Right lobe of liver (tissue), 6 donors: ENCODE results near the gene TMEM121. TPM values are rescaled to one million over a fixed set of nuclear protein-coding genes. Genes with fewer than 3 reads are reported as not detected.

Source experiments
- ATAC-seq, 4 donors: fragments of 200-7000 bp; cut with Tn5 transposase; one replicate each; pipeline ENCODE4 v1.9.1; 2020; ENCODE audit warnings: mild to moderate bottlenecking in 4 of 4, moderate library complexity in 4 of 4
- DNase-seq, 3 donors: peaks; one replicate each; pipeline ENCODE4 v3.0.0-alpha.2; 2020
- H3K27ac ChIP-seq, 3 donors: fragments of 200-600 bp; one replicate each; pipeline ENCODE4 v1.8.0; 2022
- H3K27me3 ChIP-seq, 2 donors: fragments of 200-600 bp; one replicate each; pipeline ENCODE4 v1.8.0; 2022
- H3K36me3 ChIP-seq, 4 donors: fragments of 200-600 bp; sonication (generic) in 1 of 4; one replicate each; pipeline versions ENCODE4 v1.5.1 to v1.8.0; 2017 to 2022; ENCODE audit warnings: control low read depth in 1 of 4
- H3K4me1 ChIP-seq, 4 donors: fragments of 200-600 bp; sonication (generic) in 1 of 4; one replicate each; pipeline versions ENCODE4 v1.5.1 to v1.8.0; 2017 to 2022; ENCODE audit warnings: control low read depth in 1 of 4
- H3K4me3 ChIP-seq, 3 donors: fragments of 200-600 bp; one replicate each; pipeline ENCODE4 v1.8.0; 2022
- H3K9me3 ChIP-seq, 4 donors: fragments of 200-600 bp; sonication (generic) in 1 of 4; one replicate each; pipeline versions ENCODE4 v1.5.1 to v1.8.0; 2017 to 2022; ENCODE audit warnings: control low read depth in 1 of 4
- CTCF ChIP-seq, 4 donors: fragments of 200-600 bp in 3 of 4; fragments of 450-650 bp in 1 of 4; IDR thresholded peaks; one replicate each; pipeline versions ENCODE4 v1.5.1 to v1.8.0; 2016 to 2022; ENCODE audit warnings: antibody characterized with exemption in 4 of 4, mild to moderate bottlenecking in 2 of 4
- POLR2A ChIP-seq: fragments of 450-650 bp; IDR thresholded peaks from one replicate; pipeline ENCODE4 v1.6.1; 2017; ENCODE audit warnings: antibody characterized with exemption, mild to moderate bottlenecking
- WGBS: methylation state at CpG from one replicate; pipeline ENCODE4 v1.1.6; 2018; ENCODE audit warnings: low coverage, low lambda C conversion rate; ENCODE audit not compliant: insufficient coverage; ENCODE audit errors: missing lambda C conversion rate; 5-methylcytosine and 5-hydroxymethylcytosine counted together
- intact Hi-C, 2 donors: fragments of 100-400 bp; cut with DNase I; formaldehyde crosslinking; loops; one replicate each; pipeline versions ENCODE4 v1.11.2 to v1.14.1; 2022
- total RNA-seq, 6 experiments: library from RNA; depleted of rRNA in 2 of 6; stranded (reverse); fragments of >200 nt in 2 of 6; fragmentation: NEBNext Ultra II Directional in 3 of 6; extraction: Animal tissue kit (Norgen Biotek cat#: 25700) in 3 of 6; gene quantifications; one replicate each; pipeline versions ENCODE4 v1.1.0 to v1.2.4, GENCODE V29; 2016 to 2023
- donor health status: DM: no; HTN: yes; CAD: no.
- donor health status: DM: no; HTN: no; CAD: no.
- donor health status: DM: no; HTN: no; CAD: no.
- donor health status: DM: no; HTN: yes; CAD: no.
- donor health status: DM: no; HTN: yes; CAD: no.

The TMEM121 gene
- total RNA-seq, 6 experiments from 2014 or later: 0.74 to 3.2 (median 2.2) TPM

- H3K36me3 ChIP-seq: no peaks in the 10 kb centered on the region
- peak overlapping the region in 2 of 3 donors; percentile 20 to 43 for H3K27ac ChIP-seq
- 5% methylated on average over 10 of the region's 48 CpGs for WGBS
- H3K9me3 ChIP-seq: no peaks in the 10 kb centered on the region
- ATAC-seq (no peak), DNase-seq (peak in 1 of 3 donors; percentile 65)
- H3K4me3 ChIP-seq: peak overlapping the region; percentile 14 to 40 (median 14)
- TF ChIP-seq CTCF (IDR thresholded peaks at IDR 0.05): no peak
- no peak for TF ChIP-seq POLR2A
- peaks cover 0 to 24% (median 7%) of the 10 kb centered on the region in 4 donors for H3K4me1 ChIP-seq
- intact Hi-C loops: loop anchor here in 1 of 2 donors (5.0 kb wide), 1 partner anchor 120 kb away; no protein-coding TSS in a partner anchor
- no peaks in the 10 kb centered on the region for H3K27me3 ChIP-seq
Observed at GRCh38 chr14:105487449-105487985, 38.9 kb upstream of the TMEM121 start.

GRCh38 chr14:105487986-105488777 is 38.2 kb upstream of the TMEM121 start:
- no peaks in the 10 kb centered on the region for H3K9me3 ChIP-seq
- 57% methylated on average over 4 of the region's 26 CpGs for WGBS
- DNase-seq (no peak), ATAC-seq (no peak)
- no peaks in the 10 kb centered on the region for H3K27me3 ChIP-seq
- peaks cover 0 to 28% (median 9%) of the 10 kb centered on the region in 4 donors for H3K4me1 ChIP-seq
- intact Hi-C loops: loop anchor here in 1 of 2 donors (5.0 kb wide), 1 partner anchor 121 kb away; no protein-coding TSS in a partner anchor
- no peaks in the 10 kb centered on the region for H3K36me3 ChIP-seq
- H3K27ac ChIP-seq: peak overlapping the region in 1 of 3 donors; percentile 43
- peak overlapping the region in 2 of 3 donors; percentile 14 to 40 for H3K4me3 ChIP-seq
- no peak for TF ChIP-seq POLR2A

GRCh38 chr14:105488781-105489541 is 37.4 kb upstream of the TMEM121 start:
- H3K27me3 ChIP-seq: no peaks in the 10 kb centered on the region
- no peaks in the 10 kb centered on the region for H3K9me3 ChIP-seq
- no peak for ATAC-seq
- peak in 1 of 3 donors; percentile 29 for DNase-seq
- WGBS: 51% methylated on average over 7 of the region's 20 CpGs
- TF ChIP-seq CTCF (IDR thresholded peaks at IDR 0.05) (no peak), POLR2A (no peak)
- H3K4me1 ChIP-seq: peaks cover 0 to 28% (median 9%) of the 10 kb centered on the region in 4 donors
- no peak overlapping the region for H3K27ac ChIP-seq
- intact Hi-C loops: loop anchor here in 1 of 2 donors (5.0 kb wide), 1 partner anchor 122 kb away; no protein-coding TSS in a partner anchor
- H3K36me3 ChIP-seq: no peaks in the 10 kb centered on the region
- no peak overlapping the region for H3K4me3 ChIP-seq

GRCh38 chr14:105489542-105490266 is 36.7 kb upstream of the TMEM121 start:
- intact Hi-C loops: loop anchor here in 1 of 2 donors (5.0 kb wide), 1 partner anchor 122 kb away; no protein-coding TSS in a partner anchor
- WGBS: 3% methylated on average over 9 of the region's 44 CpGs
- Histone ChIP-seq H3K9me3 (no peaks in the 10 kb centered on the region), H3K36me3 (no peaks in the 10 kb centered on the region), H3K4me3 (peak overlapping the region; percentile 53 to 62 (median 58)), H3K27ac (peak overlapping the region; percentile 68 to 91 (median 83)), H3K27me3 (no peaks in the 10 kb centered on the region), H3K4me1 (peaks cover 0 to 28% (median 9%) of the 10 kb centered on the region in 4 donors)
- peak; percentile 81 to 87 (median 85) for DNase-seq
- TF ChIP-seq CTCF (IDR thresholded peaks at IDR 0.05) (peak; percentile 58 to 64 (median 62)), POLR2A (no peak)
- ATAC-seq: peak; percentile 10 to 38 (median 26)
